Activated CD8-positive, alpha-beta memory T cell treated with anti-CD3 and anti-CD28 coated beads for 24 hours (primary cell): Measurements from ENCODE around the gene CFDP1.

ENCODE experiments used
- DNase-seq: peaks from one replicate; pipeline ENCODE4 v3.0.0-alpha.2; 2020

Gene CFDP1

DNA sequence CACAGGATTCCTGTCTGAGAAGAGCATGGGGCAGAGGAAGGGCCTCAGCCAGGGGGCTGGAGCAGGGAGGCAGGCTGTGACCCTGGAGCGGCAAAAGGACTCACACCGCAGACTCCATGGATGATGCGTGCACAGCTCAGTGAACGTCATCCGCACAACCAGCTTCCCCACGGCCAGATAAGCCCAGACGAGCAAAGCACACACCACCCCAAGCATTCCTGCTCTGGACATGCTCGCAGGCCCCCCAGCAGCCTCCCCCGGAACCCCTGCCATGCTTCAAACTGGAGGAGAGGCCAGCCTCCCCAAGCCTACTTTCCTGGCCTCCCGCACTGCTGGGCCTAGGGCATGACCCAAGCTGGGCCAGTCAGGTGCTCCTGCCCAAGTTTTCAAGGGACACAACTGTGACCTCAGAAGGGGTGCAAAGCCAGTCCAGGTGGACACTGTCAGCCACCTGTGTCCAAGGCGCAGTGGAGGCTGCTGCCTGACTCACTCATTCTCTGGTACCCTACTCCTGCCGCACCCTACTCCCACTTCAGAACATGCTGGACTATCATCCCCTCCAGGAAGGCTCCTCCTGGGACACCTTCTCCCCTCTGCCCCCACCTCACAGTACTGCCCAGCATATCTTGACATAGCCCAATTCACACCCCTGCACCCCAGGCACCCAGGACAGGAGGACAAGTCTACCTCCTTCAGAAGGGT lies 186.6 kb downstream of the CFDP1 start:
- DNase-seq: no peak

DNA sequence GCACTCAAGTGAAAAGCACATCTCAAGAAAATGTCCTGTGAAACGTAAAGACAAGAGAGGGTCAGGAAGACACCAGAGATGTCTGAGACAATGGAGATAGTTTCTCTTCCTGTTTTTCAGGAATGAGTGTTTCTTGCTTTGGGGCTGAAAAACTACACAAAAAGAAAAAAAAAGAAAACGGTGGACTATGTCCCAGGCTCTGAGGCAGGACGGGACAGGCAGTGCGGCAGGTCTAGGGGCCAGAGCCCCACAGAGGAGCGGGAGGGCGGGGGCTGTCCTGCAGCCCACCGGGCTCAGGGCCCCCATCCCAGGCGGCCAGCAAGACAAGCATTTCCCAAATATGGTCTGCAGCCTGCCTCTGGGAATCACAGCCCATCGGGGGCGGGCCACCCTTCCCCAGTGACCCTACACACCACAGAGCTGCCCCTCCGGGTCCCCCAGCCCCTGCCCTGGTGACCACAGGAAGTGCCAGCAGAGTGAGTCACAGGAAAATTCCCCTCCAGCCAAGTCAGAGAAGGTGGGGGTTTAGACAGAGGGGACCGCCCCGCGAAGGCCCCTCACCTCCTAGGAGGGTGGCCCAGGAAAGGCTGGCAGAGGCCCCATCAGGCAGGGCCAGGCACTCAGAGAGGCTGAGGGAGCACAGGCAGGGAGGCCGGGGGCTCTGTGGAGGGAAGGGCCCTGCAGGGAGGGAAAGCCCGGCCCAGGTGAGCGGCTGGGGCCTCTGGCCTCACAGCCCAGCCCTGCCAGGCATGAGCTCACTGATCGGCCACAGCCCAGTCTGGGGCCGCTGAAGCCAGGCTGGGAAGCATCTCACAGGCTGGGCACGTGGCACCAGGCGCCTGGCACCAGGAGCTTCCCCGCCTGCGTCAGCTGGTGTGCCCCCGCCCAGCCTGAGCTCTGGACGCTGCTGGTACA lies 188.2 kb downstream of the CFDP1 start:
- no peak for DNase-seq

DNA sequence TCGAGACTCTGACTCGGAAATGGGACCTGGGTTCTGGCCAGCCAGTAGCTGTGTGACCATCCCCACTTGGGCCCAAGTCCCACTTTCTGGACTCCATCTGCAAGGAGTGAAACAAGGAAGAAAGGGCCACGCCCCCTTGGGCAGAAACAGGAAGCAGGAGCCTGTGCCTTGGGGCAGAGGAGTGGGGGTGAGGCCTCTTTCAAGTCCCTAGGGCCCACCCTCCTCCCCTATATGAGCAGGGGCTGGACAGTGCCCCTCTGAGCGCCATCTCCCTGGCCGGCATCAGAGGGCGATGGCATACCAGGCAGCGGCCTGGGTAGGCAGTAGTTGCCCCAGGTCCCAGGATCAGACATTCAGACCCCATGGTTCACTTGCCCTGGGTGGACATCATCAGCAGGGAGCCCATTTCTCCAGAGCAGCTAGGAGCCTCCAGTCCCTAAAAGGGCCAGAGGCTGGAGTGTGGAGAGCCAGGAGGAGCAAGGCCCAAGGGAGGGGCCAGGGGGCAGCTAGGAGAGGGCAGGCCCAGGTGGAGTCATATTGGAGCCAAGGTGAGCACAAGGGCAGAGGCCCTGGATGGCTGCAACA lies 189.0 kb downstream of the CFDP1 start:
- DNase-seq: no peak
